GM23248 (cell line): ENCODE results near the gene VSX2.

ENCODE experiments used
- EZH2 ChIP-seq: fragments of 200-600 bp; sonication (generic); IDR thresholded peaks from 2 replicates; pipeline ENCODE4 v1.6.1; 2018; ENCODE audit warnings: antibody characterized with exemption, mild to moderate bottlenecking; ENCODE audit not compliant: insufficient read depth, poor library complexity, severe bottlenecking
- EZH2phosphoT487 ChIP-seq: fragments of 200-600 bp; sonication (generic); IDR thresholded peaks from 2 replicates; pipeline ENCODE4 v1.6.1; 2018; ENCODE audit warnings: antibody characterized with exemption, moderate library complexity, mild to moderate bottlenecking, low read depth; ENCODE audit not compliant: insufficient read depth

DNA sequence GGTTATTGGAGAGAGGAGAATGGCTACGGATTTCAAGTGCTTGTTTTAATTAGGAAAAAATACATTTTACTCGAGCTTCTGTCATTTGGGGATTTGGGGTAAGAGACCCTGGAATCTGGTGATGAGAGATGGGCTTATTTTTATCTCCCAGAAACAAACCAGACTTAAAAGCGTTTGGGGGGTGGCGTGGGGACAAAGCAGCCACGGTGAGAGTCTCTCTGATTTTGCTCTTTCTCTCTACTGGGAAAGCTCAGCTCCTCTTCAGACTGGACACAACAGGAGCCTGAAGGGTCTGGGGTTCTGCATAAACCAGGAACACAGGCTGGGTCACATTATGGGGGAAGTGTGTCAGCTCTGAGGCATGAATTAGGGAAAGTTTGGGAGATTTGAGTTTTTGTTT is 3.8 kb downstream of the VSX2 start:
- TF ChIP-seq EZH2 (no peak), EZH2phosphoT487 (0 out of 2 replicates have a peak, but pooled peaks have one; percentile 37)
